MM.1S (cell line): ENCODE data around the gene TNS2.

ENCODE experiments used
- DNase-seq: peaks from one replicate; pipeline ENCODE4 v3.0.0-alpha.2; 2015
- H2AFZ ChIP-seq: fragments of 300-600 bp; sonication (generic); 2 replicates; pipeline ENCODE4 v1.6.0; 2016; ENCODE audit warnings: antibody characterized with exemption, low read length
- H3F3A ChIP-seq: fragments of 300-600 bp; sonication (generic); 2 replicates; pipeline ENCODE4 v1.6.1; 2016; ENCODE audit warnings: mild to moderate bottlenecking, antibody characterized with exemption, low read length, moderate library complexity, mixed read lengths; ENCODE audit not compliant: insufficient read depth
- H3K27ac ChIP-seq: fragments of 300-600 bp; sonication (generic); 2 replicates; pipeline ENCODE4 v1.5.1; 2016; ENCODE audit warnings: mild to moderate bottlenecking, low read length
- H3K27me3 ChIP-seq: fragments of 300-600 bp; sonication (generic); replicated peaks from 2 replicates; pipeline ENCODE4 v1.6.0; 2016; ENCODE audit warnings: low read length; ENCODE audit not compliant: insufficient read depth
- H3K36me3 ChIP-seq: fragments of 300-600 bp; sonication (generic); replicated peaks from 2 replicates; pipeline ENCODE4 v1.6.1; 2016; ENCODE audit warnings: mild to moderate bottlenecking, low read length, mixed read lengths; ENCODE audit not compliant: insufficient read depth
- H3K4me1 ChIP-seq: fragments of 300-600 bp; sonication (generic); 2 replicates; pipeline ENCODE4 v1.6.1; 2016; ENCODE audit warnings: low read length, mixed read lengths
- H3K4me2 ChIP-seq: fragments of 300-600 bp; sonication (generic); 2 replicates; pipeline ENCODE4 v1.6.0; 2016; ENCODE audit warnings: low read depth, low read length
- H3K4me3 ChIP-seq: fragments of 300-600 bp; sonication (generic); 2 replicates; pipeline ENCODE4 v1.5.1; 2016; ENCODE audit warnings: low read length, mixed read lengths
- H3K79me2 ChIP-seq: fragments of 300-600 bp; sonication (generic); 2 replicates; pipeline ENCODE4 v1.6.1; 2016; ENCODE audit warnings: mixed run types, low read length, mixed read lengths
- H3K9ac ChIP-seq: fragments of 300-600 bp; sonication (generic); 2 replicates; pipeline ENCODE4 v1.6.1; 2016; ENCODE audit warnings: low read length, mixed read lengths
- H3K9me2 ChIP-seq: fragments of 300-600 bp; sonication (generic); replicated peaks from 2 replicates; pipeline ENCODE4 v1.6.1; 2016; ENCODE audit warnings: mild to moderate bottlenecking, low read length, mixed read lengths; ENCODE audit not compliant: insufficient read depth
- H3K9me3 ChIP-seq: fragments of 300-600 bp; sonication (generic); replicated peaks from 2 replicates; pipeline ENCODE4 v1.6.1; 2016; ENCODE audit warnings: mild to moderate bottlenecking, low read length, mixed read lengths; ENCODE audit not compliant: insufficient read depth
- H4K20me1 ChIP-seq: fragments of 300-600 bp; sonication (generic); 2 replicates; pipeline ENCODE4 v1.6.1; 2016; ENCODE audit warnings: mild to moderate bottlenecking, low read length, moderate library complexity, mixed read lengths; ENCODE audit not compliant: insufficient read depth
- EZH2 ChIP-seq: fragments of 300-600 bp; sonication (generic); optimal IDR thresholded peaks from 2 replicates; pipeline ENCODE3; 2017; ENCODE audit warnings: low read depth, mild to moderate bottlenecking, antibody characterized with exemption, low read length, mixed read lengths
- EZH2phosphoT487 ChIP-seq: fragments of 300-600 bp; sonication (generic); IDR thresholded peaks from 2 replicates; pipeline ENCODE4 v1.6.1; 2018; ENCODE audit warnings: antibody characterized with exemption, low read length
- TF ChIP-seq, protein P1 (sequence below): fragments of 300-600 bp; sonication (generic); IDR thresholded peaks from 2 replicates; pipeline ENCODE4 v1.5.1; 2016; ENCODE audit warnings: antibody characterized with exemption, low read length, mixed read lengths

TNS2 gene

DNA sequence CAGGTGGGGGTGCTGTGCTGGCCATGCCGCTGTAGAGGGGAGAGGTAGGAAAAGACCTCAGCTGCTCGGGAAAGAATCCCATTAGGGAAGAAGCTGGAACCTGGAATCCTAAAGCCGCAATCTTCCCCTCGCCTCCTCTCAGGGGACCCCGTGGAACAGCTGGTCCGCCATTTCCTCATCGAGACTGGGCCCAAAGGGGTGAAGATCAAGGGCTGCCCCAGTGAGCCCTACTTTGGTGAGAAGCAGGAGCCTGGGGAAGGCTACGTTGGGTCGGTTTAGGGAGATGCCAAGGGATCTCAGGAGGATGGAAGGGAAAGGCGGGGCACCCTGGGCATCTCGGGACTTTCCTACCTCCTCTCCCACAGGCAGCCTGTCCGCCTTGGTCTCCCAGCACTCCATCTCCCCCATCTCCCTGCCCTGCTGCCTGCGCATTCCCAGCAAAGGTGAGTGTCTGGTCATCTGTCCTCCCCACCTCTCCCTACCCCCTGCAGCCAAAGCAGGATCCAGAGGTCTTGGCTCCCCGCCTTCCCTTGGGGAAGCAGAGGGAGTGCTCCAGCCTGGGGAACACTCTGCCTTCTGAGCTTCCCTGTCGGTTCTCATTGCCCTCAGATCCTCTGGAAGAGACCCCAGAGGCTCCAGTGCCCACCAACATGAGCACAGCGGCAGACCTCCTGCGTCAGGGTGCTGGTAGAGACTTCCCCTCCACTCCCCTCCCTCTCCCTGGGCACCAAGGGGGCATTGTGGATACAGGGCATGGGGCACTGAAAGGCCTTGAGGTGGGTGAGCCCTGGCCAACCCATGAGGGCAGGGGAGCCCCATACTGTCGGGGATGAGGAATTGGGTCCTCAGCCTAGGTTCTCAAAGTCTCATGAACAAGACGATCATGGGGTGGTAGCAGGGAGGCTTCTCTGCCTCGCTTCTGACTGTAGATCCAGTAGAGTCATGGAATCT, 12.4 kb downstream of the TNS2 start:
- H3K9ac ChIP-seq = no peak overlapping the region
- H4K20me1 ChIP-seq = no peaks in the 10 kb centered on the region
- no peak overlapping the region for H2AFZ ChIP-seq
- H3K9me2 ChIP-seq = no peaks in the 10 kb centered on the region
- no peaks in the 10 kb centered on the region for H3K79me2 ChIP-seq
- no peak for DNase-seq
- no peak overlapping the region for H3K4me3 ChIP-seq
- H3K4me2 ChIP-seq = no peak overlapping the region
- TF ChIP-seq, protein P1, sequence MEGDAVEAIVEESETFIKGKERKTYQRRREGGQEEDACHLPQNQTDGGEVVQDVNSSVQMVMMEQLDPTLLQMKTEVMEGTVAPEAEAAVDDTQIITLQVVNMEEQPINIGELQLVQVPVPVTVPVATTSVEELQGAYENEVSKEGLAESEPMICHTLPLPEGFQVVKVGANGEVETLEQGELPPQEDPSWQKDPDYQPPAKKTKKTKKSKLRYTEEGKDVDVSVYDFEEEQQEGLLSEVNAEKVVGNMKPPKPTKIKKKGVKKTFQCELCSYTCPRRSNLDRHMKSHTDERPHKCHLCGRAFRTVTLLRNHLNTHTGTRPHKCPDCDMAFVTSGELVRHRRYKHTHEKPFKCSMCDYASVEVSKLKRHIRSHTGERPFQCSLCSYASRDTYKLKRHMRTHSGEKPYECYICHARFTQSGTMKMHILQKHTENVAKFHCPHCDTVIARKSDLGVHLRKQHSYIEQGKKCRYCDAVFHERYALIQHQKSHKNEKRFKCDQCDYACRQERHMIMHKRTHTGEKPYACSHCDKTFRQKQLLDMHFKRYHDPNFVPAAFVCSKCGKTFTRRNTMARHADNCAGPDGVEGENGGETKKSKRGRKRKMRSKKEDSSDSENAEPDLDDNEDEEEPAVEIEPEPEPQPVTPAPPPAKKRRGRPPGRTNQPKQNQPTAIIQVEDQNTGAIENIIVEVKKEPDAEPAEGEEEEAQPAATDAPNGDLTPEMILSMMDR = no peak
- TF ChIP-seq EZH2phosphoT487 (no peak), EZH2 (no peak)
- no peaks in the 10 kb centered on the region for H3K9me3 ChIP-seq
- no peaks in the 10 kb centered on the region for H3K36me3 ChIP-seq
- no peaks in the 10 kb centered on the region for H3K4me1 ChIP-seq
- H3K27ac ChIP-seq = no peak overlapping the region
- H3K27me3 ChIP-seq = peaks cover 19% of the 10 kb centered on the region
- no peaks in the 10 kb centered on the region for H3F3A ChIP-seq

DNA sequence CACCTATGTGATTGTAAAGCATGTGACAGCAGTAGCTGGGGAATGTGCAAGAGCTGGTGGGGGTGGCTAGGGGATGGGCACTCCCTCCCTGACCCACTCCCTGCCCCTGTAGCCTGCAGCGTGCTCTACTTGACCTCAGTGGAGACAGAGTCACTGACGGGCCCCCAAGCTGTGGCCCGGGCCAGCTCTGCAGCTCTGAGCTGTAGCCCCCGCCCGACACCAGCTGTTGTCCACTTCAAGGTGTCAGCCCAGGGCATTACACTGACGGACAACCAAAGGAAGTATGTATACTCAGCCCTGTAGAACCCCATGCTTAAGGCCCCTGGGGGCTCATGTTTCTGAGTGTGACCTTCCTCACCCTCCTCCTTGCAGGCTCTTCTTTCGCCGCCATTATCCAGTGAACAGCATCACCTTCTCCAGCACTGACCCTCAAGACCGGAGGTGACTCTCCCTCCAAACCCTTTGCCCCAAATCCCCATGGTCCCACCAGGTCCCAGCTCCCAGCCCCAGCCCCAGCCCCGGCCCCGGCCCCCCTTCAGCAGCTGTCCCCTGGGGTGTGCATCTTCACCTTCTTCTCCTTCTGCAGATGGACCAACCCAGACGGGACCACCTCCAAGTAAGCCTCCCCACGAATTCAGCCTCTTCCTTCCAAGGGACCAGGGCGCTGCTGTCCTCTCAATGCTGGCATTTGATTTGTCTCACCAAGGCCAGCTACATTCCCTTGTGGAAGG, 13.3 kb downstream of the TNS2 start:
- TF ChIP-seq EZH2 (no peak), EZH2phosphoT487 (no peak)
- TF ChIP-seq, protein P1 = no peak
- H4K20me1 ChIP-seq = no peaks in the 10 kb centered on the region
- peaks cover 19% of the 10 kb centered on the region for H3K27me3 ChIP-seq
- no peak overlapping the region for H3K9ac ChIP-seq
- no peak overlapping the region for H2AFZ ChIP-seq
- no peaks in the 10 kb centered on the region for H3K9me2 ChIP-seq
- no peak overlapping the region for H3K4me2 ChIP-seq
- no peaks in the 10 kb centered on the region for H3F3A ChIP-seq
- no peaks in the 10 kb centered on the region for H3K9me3 ChIP-seq
- H3K79me2 ChIP-seq = no peaks in the 10 kb centered on the region
- H3K27ac ChIP-seq = no peak overlapping the region
- no peaks in the 10 kb centered on the region for H3K36me3 ChIP-seq
- DNase-seq = no peak
- no peak overlapping the region for H3K4me3 ChIP-seq
- no peaks in the 10 kb centered on the region for H3K4me1 ChIP-seq

DNA sequence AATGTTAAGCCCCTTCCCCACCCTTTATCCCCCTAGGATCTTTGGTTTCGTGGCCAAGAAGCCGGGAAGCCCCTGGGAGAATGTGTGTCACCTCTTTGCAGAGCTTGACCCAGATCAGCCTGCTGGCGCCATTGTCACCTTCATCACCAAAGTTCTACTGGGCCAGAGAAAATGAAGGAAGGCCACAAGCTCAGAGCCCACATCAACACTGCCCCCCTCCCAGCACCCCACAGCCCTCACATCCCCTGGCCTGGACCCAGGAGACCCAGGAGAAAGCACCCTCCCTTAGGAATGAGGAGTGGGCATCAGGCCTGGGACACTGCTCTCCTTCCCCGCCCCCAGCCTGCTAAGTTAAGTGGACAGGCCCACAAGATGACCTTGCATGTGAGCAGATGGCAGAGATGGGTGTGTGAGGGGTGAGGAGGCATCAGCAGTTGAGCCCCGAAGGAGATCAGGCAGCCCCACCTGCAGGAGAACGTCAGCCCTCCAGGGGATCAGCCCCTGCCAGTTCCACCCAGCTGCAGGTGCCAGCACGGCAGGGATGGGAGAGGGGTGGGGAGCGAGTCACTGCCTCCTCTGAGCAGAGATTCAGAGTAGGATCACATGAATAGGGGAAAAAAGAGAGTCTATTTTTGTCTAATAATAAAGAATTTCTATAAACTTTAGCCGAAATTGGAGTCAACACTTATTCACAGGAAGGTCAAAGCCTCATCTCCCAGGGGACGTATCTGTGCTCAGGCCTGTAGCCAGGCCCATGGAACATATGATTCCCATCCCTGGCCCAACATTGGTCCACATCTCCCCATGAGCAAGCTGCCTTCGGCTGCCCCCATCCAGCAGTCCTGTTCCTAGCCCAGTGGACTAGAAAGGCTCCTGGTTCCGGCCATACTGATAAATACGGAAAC, 14.1 kb downstream of the TNS2 start:
- Histone ChIP-seq H3K9me2 (no peaks in the 10 kb centered on the region), H3K4me2 (no peak overlapping the region), H3K9ac (no peak overlapping the region), H3K27me3 (peaks cover 19% of the 10 kb centered on the region), H3K36me3 (no peaks in the 10 kb centered on the region), H3K9me3 (no peaks in the 10 kb centered on the region), H4K20me1 (no peaks in the 10 kb centered on the region), H3F3A (no peaks in the 10 kb centered on the region), H3K4me3 (no peak overlapping the region), H3K79me2 (no peaks in the 10 kb centered on the region), H3K4me1 (no peaks in the 10 kb centered on the region), H3K27ac (no peak overlapping the region), H2AFZ (no peak overlapping the region)
- no peak for TF ChIP-seq EZH2
- TF ChIP-seq, protein P1 = no peak
- no peak for TF ChIP-seq EZH2phosphoT487
- DNase-seq = no peak
